H9 (cell line): ENCODE measurements around the gene KRTAP10-6. TPM values are rescaled to one million over a fixed set of nuclear protein-coding genes. Genes with fewer than 3 reads are reported as not detected.
A peak's percentile ranks its signal among the peaks of the same experiment; 100 is the strongest.
"Not testable (repeated sequence)": the region's sequence is repeated elsewhere in the genome, so short reads cannot be mapped to it uniquely, and the experiment has no call there.

Experiments used
- DNase-seq: peaks from one replicate; pipeline ENCODE4 v3.0.0-alpha.2; 2017
- H2AFZ ChIP-seq: one replicate; pipeline ENCODE4 v1.6.1; 2013; ENCODE audit warnings: mild to moderate bottlenecking, low read length, control low read depth, moderate library complexity
- H2AK5ac ChIP-seq: 2 replicates; pipeline ENCODE4 v1.6.1; 2013; ENCODE audit warnings: low read length, control low read depth, mixed read lengths; ENCODE audit not compliant: insufficient read length
- H2BK120ac ChIP-seq: one replicate; pipeline ENCODE4 v1.6.1; 2013; ENCODE audit warnings: low read depth, mild to moderate bottlenecking, low read length, control low read depth, inconsistent platforms; ENCODE audit not compliant: poor library complexity, severe bottlenecking
- H2BK12ac ChIP-seq: 2 replicates; pipeline ENCODE4 v1.6.1; 2013; ENCODE audit warnings: low read length, control low read depth, mixed read lengths, low read depth; ENCODE audit not compliant: insufficient read length
- H2BK15ac ChIP-seq: 2 replicates; pipeline ENCODE4 v1.6.1; 2013; ENCODE audit warnings: low read depth, low read length, control low read depth
- H2BK20ac ChIP-seq: one replicate; pipeline ENCODE4 v1.6.1; 2013; ENCODE audit warnings: low read depth, mild to moderate bottlenecking, low read length, control low read depth, inconsistent platforms; ENCODE audit not compliant: poor library complexity, severe bottlenecking
- H2BK5ac ChIP-seq: 2 replicates; pipeline ENCODE4 v1.6.1; 2013; ENCODE audit warnings: low read length, control low read depth, mixed read lengths; ENCODE audit not compliant: insufficient read length
- H3K14ac ChIP-seq: 2 replicates; pipeline ENCODE4 v1.6.1; 2013; ENCODE audit warnings: low read length, control low read depth; ENCODE audit not compliant: insufficient read depth
- H3K18ac ChIP-seq: 2 replicates; pipeline ENCODE4 v1.6.1; 2013; ENCODE audit warnings: low read depth, mild to moderate bottlenecking, mixed read lengths, low read length, control low read depth; ENCODE audit not compliant: insufficient read length
- H3K23ac ChIP-seq: 2 replicates; pipeline ENCODE4 v1.6.1; 2013; ENCODE audit warnings: low read length, control low read depth, mixed read lengths, low read depth; ENCODE audit not compliant: insufficient read length
- H3K23me2 ChIP-seq: 2 replicates; pipeline ENCODE4 v1.6.1; 2013; ENCODE audit warnings: low read depth, mild to moderate bottlenecking, mixed read lengths, low read length, control low read depth; ENCODE audit not compliant: insufficient read length, poor library complexity, severe bottlenecking
- H3K27ac ChIP-seq: 2 replicates; pipeline ENCODE4 v1.5.1; 2013; ENCODE audit warnings: low read length, control low read depth, mixed read lengths, low read depth; ENCODE audit not compliant: insufficient read length
- H3K27me3 ChIP-seq: 2 replicates; pipeline ENCODE4 v1.6.1; 2013; ENCODE audit warnings: low read length, control low read depth, inconsistent platforms; ENCODE audit not compliant: insufficient read depth
- H3K4ac ChIP-seq: 2 replicates; pipeline ENCODE4 v1.6.1; 2013; ENCODE audit warnings: low read depth, mild to moderate bottlenecking, control low read depth, inconsistent platforms, low read length, moderate library complexity
- H3K4me1 ChIP-seq: 2 replicates; pipeline ENCODE4 v1.6.1; 2013; ENCODE audit warnings: low read length, control low read depth, inconsistent platforms; ENCODE audit not compliant: insufficient read depth
- H3K4me2 ChIP-seq: 2 replicates; pipeline ENCODE4 v1.6.1; 2013; ENCODE audit warnings: low read length, control low read depth, mixed read lengths; ENCODE audit not compliant: insufficient read length, insufficient read depth
- H3K56ac ChIP-seq: 2 replicates; pipeline ENCODE4 v1.6.1; 2013; ENCODE audit warnings: low read depth, mild to moderate bottlenecking, mixed read lengths, low read length, control low read depth; ENCODE audit not compliant: insufficient read length
- H3K79me1 ChIP-seq: 2 replicates; pipeline ENCODE4 v1.6.1; 2013; ENCODE audit warnings: low read depth, mild to moderate bottlenecking, moderate library complexity, low read length, control low read depth, inconsistent platforms; ENCODE audit not compliant: insufficient read depth, poor library complexity, severe bottlenecking
- H3K79me2 ChIP-seq: 2 replicates; pipeline ENCODE4 v1.6.1; 2013; ENCODE audit warnings: low read length, control low read depth, inconsistent platforms; ENCODE audit not compliant: insufficient read depth
- H3K9ac ChIP-seq: 2 replicates; pipeline ENCODE4 v1.6.1; 2013; ENCODE audit warnings: low read length, control low read depth, mixed read lengths; ENCODE audit not compliant: insufficient read length; ENCODE audit errors: extremely low read depth
- H3K9me3 ChIP-seq: one replicate; pipeline ENCODE4 v1.6.1; 2013; ENCODE audit warnings: low read depth, low read length, inconsistent platforms; ENCODE audit not compliant: control insufficient read depth
- H3T11ph ChIP-seq: one replicate; pipeline ENCODE4 v1.6.1; 2013; ENCODE audit warnings: mild to moderate bottlenecking, low read length, control low read depth, inconsistent platforms
- H4K20me1 ChIP-seq: one replicate; pipeline ENCODE4 v1.6.1; 2013; ENCODE audit not compliant: control insufficient read depth, insufficient read length, insufficient read depth
- H4K5ac ChIP-seq: 2 replicates; pipeline ENCODE4 v1.6.1; 2013; ENCODE audit warnings: low read depth, mild to moderate bottlenecking, mixed read lengths, low read length, control low read depth; ENCODE audit not compliant: insufficient read length
- H4K8ac ChIP-seq: replicated peaks from 2 replicates; pipeline ENCODE4 v1.6.1; 2013; ENCODE audit warnings: low read length, control low read depth, mixed read lengths, low read depth; ENCODE audit not compliant: insufficient read length
- H4K91ac ChIP-seq: 2 replicates; pipeline ENCODE4 v1.6.1; 2013; ENCODE audit warnings: low read depth, mild to moderate bottlenecking, moderate library complexity, mixed read lengths, low read length, control low read depth; ENCODE audit not compliant: insufficient read length
- H3K27ac Mint-ChIP-seq, 3 experiments: 2 replicates in 2 of 3; 3 replicates in 1 of 3; pipeline ENCODE4 v1.8.0; 2020 to 2021; ENCODE audit warnings: mixed read lengths in 3 of 3, mild to moderate bottlenecking in 1 of 3, moderate library complexity in 1 of 3
- H3K27me3 Mint-ChIP-seq: 2 replicates; pipeline ENCODE4 v1.8.0; 2021; ENCODE audit warnings: low read depth, mild to moderate bottlenecking, moderate library complexity, mixed read lengths
- H3K36me3 Mint-ChIP-seq, 3 experiments: 2 replicates in 2 of 3; 3 replicates in 1 of 3; pipeline ENCODE4 v1.8.0; 2020 to 2021; ENCODE audit warnings: low read depth in 3 of 3, mixed read lengths in 3 of 3; ENCODE audit not compliant: insufficient read depth in 1 of 3
- H3K4me1 Mint-ChIP-seq, 2 experiments: 2 replicates each; pipeline ENCODE4 v1.8.0; 2020; ENCODE audit warnings: mixed read lengths in 2 of 2
- H3K4me3 Mint-ChIP-seq, 2 experiments: 2 replicates in 1 of 2; 3 replicates in 1 of 2; pipeline ENCODE4 v1.8.0; 2020 to 2021; ENCODE audit warnings: mild to moderate bottlenecking in 2 of 2, mixed read lengths in 2 of 2, moderate library complexity in 1 of 2
- H3K9me3 Mint-ChIP-seq, 2 experiments: 2 replicates in 1 of 2; 3 replicates in 1 of 2; pipeline ENCODE4 v1.8.0; 2020; ENCODE audit warnings: mild to moderate bottlenecking in 2 of 2, mixed read lengths in 2 of 2, moderate library complexity in 1 of 2
- WGBS: extraction: QIAGEN DNeasy Blood & Tissue Kit; methylation state at CpG from one replicate; pipeline ENCODE4 v1.1.7; 2013; ENCODE audit warnings: missing lambda C conversion rate, low lambda C conversion rate, mixed read lengths; ENCODE audit not compliant: insufficient read length; ENCODE audit errors: extremely low coverage; 5-methylcytosine and 5-hydroxymethylcytosine counted together
- total RNA-seq: library from RNA; stranded (reverse); gene quantifications from 2 replicates; pipeline ENCODE4 v1.2.1, GENCODE V29; 2021
- TF ChIP-seq, protein P1 (sequence below): fragments of 200-600 bp; sonication (generic); conservative IDR thresholded peaks from 3 replicates; pipeline ENCODE4 v1.8.0; 2021; ENCODE audit warnings: antibody characterized with exemption, mild to moderate bottlenecking

Gene KRTAP10-6
- total RNA-seq, 1 experiment from 2014 or later, result not detected

DNA sequence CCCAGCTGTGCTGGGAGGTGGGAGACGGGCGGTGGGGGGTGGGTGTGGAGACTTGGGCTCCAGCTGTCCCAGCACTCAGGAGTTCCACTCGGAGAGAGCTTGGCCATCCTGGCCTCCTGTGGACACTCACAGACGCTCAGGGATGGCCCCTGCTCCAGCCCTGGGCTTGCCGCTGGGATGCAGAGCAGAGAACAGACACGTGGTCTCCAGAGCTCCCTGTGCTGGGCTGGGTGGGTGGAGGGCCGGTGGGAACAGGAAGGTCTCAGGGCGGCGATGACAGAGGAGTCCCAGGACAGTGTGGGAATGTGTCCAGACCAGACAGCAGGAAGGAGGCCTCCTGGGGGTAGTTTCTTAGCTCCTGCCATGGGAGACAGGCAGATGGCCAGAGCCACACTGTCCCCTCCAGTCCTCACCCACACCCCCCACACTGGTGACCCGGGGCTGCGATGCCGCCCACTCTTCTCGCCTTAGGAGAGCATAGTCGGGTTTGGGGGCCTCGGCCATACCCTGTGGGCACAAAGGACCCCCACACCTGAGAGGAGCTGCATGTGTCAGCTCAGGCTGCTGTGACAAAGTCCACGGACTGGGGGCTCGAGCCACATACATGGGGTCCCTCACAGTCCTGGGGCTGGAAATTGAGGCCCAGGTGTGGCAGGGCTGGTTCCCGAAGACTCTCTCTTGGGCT lies 36.5 kb upstream of the KRTAP10-6 start:
- Mint-ChIP-seq H3K9me3 (peaks cover 34 to 39% of the 10 kb centered on the region in 2 experiments), H3K4me3 (no peak overlapping the region), H3K27me3 (peaks cover 10% of the 10 kb centered on the region), H3K36me3 (peaks cover 7 to 29% (median 19%) of the 10 kb centered on the region in 3 experiments; a peak in 6 of 7 replicates), H3K4me1 (peaks cover 3 to 7% of the 10 kb centered on the region in 2 experiments; a peak in 2 of 4 replicates), H3K27ac (peak overlapping the region in 1 of 3 experiments; percentile 20; a peak in 2 of 7 replicates)
- Histone ChIP-seq H3K79me1 (no peaks in the 10 kb centered on the region), H4K5ac (no peak overlapping the region), H3K9ac (no peak overlapping the region), H4K91ac (no peak overlapping the region), H3T11ph (no peak overlapping the region), H3K4me2 (no peak overlapping the region), H3K4ac (no peak overlapping the region), H2AK5ac (no peak overlapping the region), H3K14ac (no peak overlapping the region), H3K9me3 (no peaks in the 10 kb centered on the region), H3K23ac (no peak overlapping the region), H2AFZ (no peak overlapping the region), H3K27ac (no peak overlapping the region), H2BK20ac (no peak overlapping the region), H2BK5ac (no peak overlapping the region), H3K79me2 (no peaks in the 10 kb centered on the region), H2BK15ac (no peak overlapping the region), H4K8ac (no peak overlapping the region), H2BK120ac (no peak overlapping the region), H3K27me3 (no peaks in the 10 kb centered on the region), H4K20me1 (no peaks in the 10 kb centered on the region), H3K23me2 (no peaks in the 10 kb centered on the region), H2BK12ac (no peak overlapping the region), H3K4me1 (no peaks in the 10 kb centered on the region), H3K56ac (no peak overlapping the region), H3K18ac (no peak overlapping the region)
- TF ChIP-seq, protein P1, sequence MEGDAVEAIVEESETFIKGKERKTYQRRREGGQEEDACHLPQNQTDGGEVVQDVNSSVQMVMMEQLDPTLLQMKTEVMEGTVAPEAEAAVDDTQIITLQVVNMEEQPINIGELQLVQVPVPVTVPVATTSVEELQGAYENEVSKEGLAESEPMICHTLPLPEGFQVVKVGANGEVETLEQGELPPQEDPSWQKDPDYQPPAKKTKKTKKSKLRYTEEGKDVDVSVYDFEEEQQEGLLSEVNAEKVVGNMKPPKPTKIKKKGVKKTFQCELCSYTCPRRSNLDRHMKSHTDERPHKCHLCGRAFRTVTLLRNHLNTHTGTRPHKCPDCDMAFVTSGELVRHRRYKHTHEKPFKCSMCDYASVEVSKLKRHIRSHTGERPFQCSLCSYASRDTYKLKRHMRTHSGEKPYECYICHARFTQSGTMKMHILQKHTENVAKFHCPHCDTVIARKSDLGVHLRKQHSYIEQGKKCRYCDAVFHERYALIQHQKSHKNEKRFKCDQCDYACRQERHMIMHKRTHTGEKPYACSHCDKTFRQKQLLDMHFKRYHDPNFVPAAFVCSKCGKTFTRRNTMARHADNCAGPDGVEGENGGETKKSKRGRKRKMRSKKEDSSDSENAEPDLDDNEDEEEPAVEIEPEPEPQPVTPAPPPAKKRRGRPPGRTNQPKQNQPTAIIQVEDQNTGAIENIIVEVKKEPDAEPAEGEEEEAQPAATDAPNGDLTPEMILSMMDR, result no peak
- WGBS, result no CpG with 5 or more reads among the region's 18 CpGs
- no peak for DNase-seq

DNA sequence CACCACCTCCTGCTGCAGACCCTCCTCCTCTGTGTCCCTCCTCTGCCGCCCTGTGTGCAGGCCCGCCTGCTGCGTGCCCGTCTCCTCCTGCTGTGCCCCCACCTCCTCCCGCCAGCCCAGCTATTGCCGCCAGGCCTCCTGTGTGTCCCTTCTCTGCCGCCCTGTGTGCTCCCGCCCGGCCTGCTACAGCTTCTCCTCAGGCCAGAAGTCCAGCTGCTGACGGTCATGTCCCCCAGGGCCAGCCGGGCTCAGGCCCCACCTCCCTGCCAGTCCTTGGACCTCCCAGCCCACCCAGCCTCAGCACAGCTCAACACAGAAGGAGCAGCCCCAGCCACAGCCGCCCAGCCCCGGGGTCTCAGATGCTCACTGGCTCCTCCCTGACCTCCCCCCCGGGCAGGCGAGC lies 35.5 kb upstream of the KRTAP10-6 start:
- H3K18ac ChIP-seq, DNase-seq, H4K91ac ChIP-seq, H3K79me1 ChIP-seq, H4K5ac ChIP-seq, H3K9ac ChIP-seq, H3K4ac ChIP-seq, H2BK15ac ChIP-seq, H3K79me2 ChIP-seq, H2BK120ac ChIP-seq, H3K4me3 Mint-ChIP-seq, H3K56ac ChIP-seq, H3K9me3 ChIP-seq, H4K20me1 ChIP-seq, H3K27ac ChIP-seq, H3K23me2 ChIP-seq, H3K4me1 ChIP-seq, H2AFZ ChIP-seq, H2AK5ac ChIP-seq, H2BK5ac ChIP-seq, H3K23ac ChIP-seq, H2BK12ac ChIP-seq, H3T11ph ChIP-seq, H3K4me1 Mint-ChIP-seq, H3K27me3 ChIP-seq, H3K4me2 ChIP-seq, H3K14ac ChIP-seq, H4K8ac ChIP-seq, H2BK20ac ChIP-seq: not testable (repeated sequence)
- H3K36me3 Mint-ChIP-seq, result peaks cover 11 to 37% (median 23%) of the 10 kb centered on the region in 3 experiments; a peak in 6 of 7 replicates
- H3K9me3 Mint-ChIP-seq, result peaks cover 39 to 44% of the 10 kb centered on the region in 2 experiments
- peak overlapping the region in 1 of 3 experiments; percentile 57; a peak in 1 of 7 replicates for H3K27ac Mint-ChIP-seq
- peaks cover 13% of the 10 kb centered on the region for H3K27me3 Mint-ChIP-seq
- WGBS, result no CpG with 5 or more reads among the region's 15 CpGs
